Spleen (tissue), 11 donors: ENCODE data around the gene SP8. TPM values are rescaled to one million over a fixed set of nuclear protein-coding genes. Genes with fewer than 3 reads are reported as not detected.

ENCODE experiments used
- DNase-seq: peaks from one replicate; pipeline ENCODE4 v3.0.0-alpha.2; 2020
- H3K27ac ChIP-seq, 8 donors: fragments of 200-600 bp; sonication (generic) in 7 of 8; 1 replicate in 4 of 8; 2 replicates in 4 of 8; pipeline versions ENCODE4 v1.5.0 to v1.8.0; 2016 to 2021; ENCODE audit warnings: inconsistent platforms in 4 of 8, mild to moderate bottlenecking in 4 of 8, moderate library complexity in 1 of 8
- H3K27me3 ChIP-seq, 7 donors: fragments of 200-600 bp; sonication (generic) in 6 of 7; replicated peaks in 1 of 7; 1 replicate in 4 of 7; 2 replicates in 3 of 7; pipeline versions ENCODE4 v1.5.0 to v1.8.0; 2016 to 2021; ENCODE audit warnings: inconsistent platforms in 3 of 7, mild to moderate bottlenecking in 1 of 7
- H3K36me3 ChIP-seq, 6 donors: fragments of 200-600 bp; sonication (generic) in 5 of 6; 1 replicate in 4 of 6; 2 replicates in 2 of 6; pipeline versions ENCODE4 v1.5.0 to v1.8.0; 2016 to 2021; ENCODE audit warnings: inconsistent platforms in 2 of 6
- H3K4me1 ChIP-seq, 6 donors: fragments of 200-600 bp; sonication (generic) in 5 of 6; 1 replicate in 3 of 6; 2 replicates in 3 of 6; pipeline versions ENCODE4 v1.5.0 to v1.8.0; 2016 to 2021; ENCODE audit warnings: inconsistent platforms in 3 of 6
- H3K4me3 ChIP-seq, 8 donors: fragments of 200-600 bp; sonication (generic) in 7 of 8; 1 replicate in 4 of 8; 2 replicates in 4 of 8; pipeline versions ENCODE4 v1.5.0 to v1.8.0; 2016 to 2021; ENCODE audit warnings: inconsistent platforms in 4 of 8, mild to moderate bottlenecking in 4 of 8, moderate library complexity in 2 of 8
- H3K9me3 ChIP-seq, 8 donors: fragments of 200-600 bp; sonication (generic) in 7 of 8; 1 replicate in 4 of 8; 2 replicates in 4 of 8; pipeline versions ENCODE4 v1.5.0 to v1.8.0; 2016 to 2021; ENCODE audit warnings: inconsistent platforms in 4 of 8
- POLR2A ChIP-seq, 3 donors: fragments of 450-650 bp; IDR thresholded peaks; one replicate each; pipeline ENCODE4 v1.5.1; 2017; ENCODE audit warnings: antibody characterized with exemption in 3 of 3, mild to moderate bottlenecking in 1 of 3
- POLR2AphosphoS5 ChIP-seq, 3 donors: sonication (generic); formaldehyde crosslinking; IDR thresholded peaks; one replicate each; pipeline ENCODE4 v1.5.1; 2017; ENCODE audit warnings: antibody characterized with exemption in 3 of 3
- whole genome bisulfite sequencing, 5 donors: extraction: QIAGEN DNeasy Blood & Tissue Kit in 3 of 5; methylation state at CpG; one replicate each; pipeline versions ENCODE4 v1.1.5 to v1.1.7; 2013 to 2018; 5-methylcytosine and 5-hydroxymethylcytosine counted together
- intact Hi-C: fragments of 100-400 bp; cut with DNase I; formaldehyde crosslinking; loops from one replicate; pipeline ENCODE4 v1.15.0; 2023; ENCODE audit warnings: low total_unique reads
- polyA plus RNA-seq, 3 donors: library from polyadenylated mRNA; stranded (reverse); fragments of 200-250 nt; gene quantifications; one replicate each; pipeline ENCODE4 v1.2.1, GENCODE V29; 2013
- total RNA-seq, 7 donors: library from RNA; depleted of rRNA in 3 of 7; stranded (reverse); fragments of >200 nt in 3 of 7; fragmentation: NEBNext Ultra II Directional in 4 of 7; extraction: Animal tissue kit (Norgen Biotek cat#: 25700) in 4 of 7; gene quantifications; one replicate each; pipeline versions ENCODE4 v1.1.0 to v1.2.1, GENCODE V29; 2016 to 2021
- TF ChIP-seq, protein P1 (sequence below), 11 experiments: fragments of 200-600 bp in 7 of 11; fragments of 450-650 bp in 4 of 11; sonication (generic) in 4 of 11; IDR thresholded peaks in 8 of 11; conservative IDR thresholded peaks in 3 of 11; 1 replicate in 7 of 11; 2 replicates in 4 of 11; pipeline versions ENCODE4 v1.4.0 to v1.8.0; 2016 to 2021; ENCODE audit warnings: antibody characterized with exemption in 11 of 11, inconsistent platforms in 4 of 11, mild to moderate bottlenecking in 1 of 11
- donor health status: healthy with polysubstance abuse.
- donor health status: DM: no; HTN: no; CAD: no; lungs with moderate emphysema.
- donor health status: DM: no; HTN: no; CAD: no.
- donor health status: Bipolar disorder and iron deficiency.
- donor health status: healthy.
- donor health status: DM: no; HTN: no; CAD: no.
- donor health status: DM: yes; HTN: yes; CAD: no.

The SP8 gene
- total and polyA plus RNA-seq, 10 donors = not detected

DNA sequence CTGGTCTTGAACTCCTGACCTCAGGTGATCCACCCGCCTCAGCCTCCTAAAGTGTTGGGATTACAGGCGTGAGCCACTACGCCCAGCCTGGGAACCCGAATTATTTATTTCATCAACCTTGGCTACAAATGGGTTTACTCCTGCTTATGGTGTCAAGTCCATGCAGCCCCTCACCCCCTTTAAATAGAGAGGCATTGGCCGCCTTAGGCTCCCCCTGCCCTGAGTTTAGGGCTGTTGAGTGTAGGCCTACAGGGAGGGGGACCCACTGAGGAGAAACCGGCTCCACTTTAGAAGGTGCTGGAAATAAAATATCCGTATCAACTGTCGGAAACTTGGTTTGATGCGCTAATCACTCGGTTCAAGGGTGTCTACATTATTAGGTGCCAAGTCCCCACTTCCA lies 8.7 kb upstream of the SP8 start:
- intact Hi-C loops = no loop called here
- Histone ChIP-seq H3K9me3 (peaks cover 0 to 23% (median 0%) of the 10 kb centered on the region in 8 donors), H3K27ac (no peak overlapping the region), H3K27me3 (peaks cover 14 to 100% (median 89%) of the 10 kb centered on the region in 7 donors), H3K4me1 (peaks cover 9 to 37% (median 26%) of the 10 kb centered on the region in 6 donors), H3K36me3 (no peaks in the 10 kb centered on the region), H3K4me3 (no peak overlapping the region)
- DNase-seq = no peak
- TF ChIP-seq, protein P1, sequence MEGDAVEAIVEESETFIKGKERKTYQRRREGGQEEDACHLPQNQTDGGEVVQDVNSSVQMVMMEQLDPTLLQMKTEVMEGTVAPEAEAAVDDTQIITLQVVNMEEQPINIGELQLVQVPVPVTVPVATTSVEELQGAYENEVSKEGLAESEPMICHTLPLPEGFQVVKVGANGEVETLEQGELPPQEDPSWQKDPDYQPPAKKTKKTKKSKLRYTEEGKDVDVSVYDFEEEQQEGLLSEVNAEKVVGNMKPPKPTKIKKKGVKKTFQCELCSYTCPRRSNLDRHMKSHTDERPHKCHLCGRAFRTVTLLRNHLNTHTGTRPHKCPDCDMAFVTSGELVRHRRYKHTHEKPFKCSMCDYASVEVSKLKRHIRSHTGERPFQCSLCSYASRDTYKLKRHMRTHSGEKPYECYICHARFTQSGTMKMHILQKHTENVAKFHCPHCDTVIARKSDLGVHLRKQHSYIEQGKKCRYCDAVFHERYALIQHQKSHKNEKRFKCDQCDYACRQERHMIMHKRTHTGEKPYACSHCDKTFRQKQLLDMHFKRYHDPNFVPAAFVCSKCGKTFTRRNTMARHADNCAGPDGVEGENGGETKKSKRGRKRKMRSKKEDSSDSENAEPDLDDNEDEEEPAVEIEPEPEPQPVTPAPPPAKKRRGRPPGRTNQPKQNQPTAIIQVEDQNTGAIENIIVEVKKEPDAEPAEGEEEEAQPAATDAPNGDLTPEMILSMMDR (IDR thresholded peaks at IDR 0.05 in 8 of 11, conservative IDR thresholded peaks at IDR 0.05 in 3 of 11) = no peak
- TF ChIP-seq POLR2AphosphoS5 (IDR thresholded peaks at IDR 0.05) = no peak
- no peak for TF ChIP-seq POLR2A (IDR thresholded peaks at IDR 0.05)
- 12 to 24% (median 17%) methylated on average over 10 of the region's 10 CpGs for WGBS, 5 donors

DNA sequence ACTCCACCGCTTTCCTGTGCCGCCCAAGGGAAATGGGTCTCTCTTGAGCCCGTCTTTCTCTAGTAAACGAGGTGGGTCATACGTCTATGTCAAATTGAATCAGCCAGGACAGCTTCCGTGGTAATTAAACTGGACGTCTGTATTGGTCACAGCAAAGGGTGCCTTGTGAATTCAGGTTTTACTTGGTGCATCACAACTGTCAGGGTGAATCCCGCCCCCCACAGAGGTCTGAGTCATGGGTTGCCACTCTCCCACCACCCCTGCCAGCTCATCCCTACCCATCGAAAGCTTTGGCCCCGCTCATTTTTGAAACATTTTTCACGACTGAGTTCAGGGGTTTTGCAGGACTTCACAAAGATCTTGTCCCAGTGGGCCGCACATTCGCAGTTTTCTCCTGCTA lies 8.0 kb upstream of the SP8 start:
- Histone ChIP-seq H3K4me1 (peaks cover 9 to 37% (median 26%) of the 10 kb centered on the region in 6 donors), H3K36me3 (no peaks in the 10 kb centered on the region), H3K4me3 (no peak overlapping the region), H3K9me3 (peaks cover 0 to 23% (median 0%) of the 10 kb centered on the region in 8 donors), H3K27ac (no peak overlapping the region), H3K27me3 (peaks cover 18 to 100% (median 96%) of the 10 kb centered on the region in 7 donors)
- DNase-seq = no peak
- intact Hi-C loops = no loop called here
- no peak for TF ChIP-seq POLR2AphosphoS5 (IDR thresholded peaks at IDR 0.05)
- no peak for TF ChIP-seq POLR2A (IDR thresholded peaks at IDR 0.05)
- TF ChIP-seq, protein P1 (IDR thresholded peaks at IDR 0.05 in 8 of 11, conservative IDR thresholded peaks at IDR 0.05 in 3 of 11) = no peak
- WGBS, 5 donors = 10 to 14% (median 14%) methylated on average over 13 of the region's 13 CpGs

DNA sequence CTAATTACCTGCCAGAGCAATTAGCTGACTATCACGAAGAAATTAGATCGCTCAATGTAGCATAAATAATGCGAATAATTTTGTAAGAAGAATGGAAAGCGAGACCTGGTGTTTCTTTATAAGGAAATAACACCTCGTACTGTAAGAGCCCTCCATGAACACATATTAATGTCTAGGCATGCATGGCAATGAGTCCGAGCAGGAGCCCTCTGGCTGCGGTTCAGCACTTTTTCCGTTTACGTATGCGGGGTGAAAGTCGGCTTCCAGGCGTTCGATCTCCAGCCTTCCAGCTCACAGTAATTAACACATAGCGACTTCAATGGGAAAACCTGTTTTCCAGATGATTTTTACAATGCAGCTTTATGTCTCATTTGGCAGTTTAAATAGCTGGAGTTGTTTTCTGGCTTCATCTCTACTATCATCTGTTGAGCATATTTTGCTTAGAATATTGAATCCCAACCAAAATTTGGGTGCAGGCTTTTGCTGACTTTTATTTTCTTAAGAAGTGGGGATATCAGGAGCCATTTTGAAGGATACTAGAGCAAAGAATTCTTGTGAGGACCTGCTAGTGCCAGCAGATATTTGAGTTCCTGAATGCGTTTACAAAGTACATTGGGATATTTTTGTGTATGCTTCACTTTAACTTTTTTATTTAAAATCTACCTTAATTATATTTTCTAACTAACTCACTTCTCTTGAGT lies 7.2 kb upstream of the SP8 start:
- Histone ChIP-seq H3K36me3 (no peaks in the 10 kb centered on the region), H3K4me1 (peaks cover 9 to 33% (median 23%) of the 10 kb centered on the region in 6 donors), H3K4me3 (no peak overlapping the region), H3K9me3 (peaks cover 0 to 23% (median 0%) of the 10 kb centered on the region in 8 donors), H3K27me3 (peaks cover 22 to 100% (median 98%) of the 10 kb centered on the region in 7 donors), H3K27ac (no peak overlapping the region)
- intact Hi-C loops = no loop called here
- DNase-seq = no peak
- 10 to 17% (median 12%) methylated on average over 15 of the region's 15 CpGs for WGBS, 5 donors
- TF ChIP-seq POLR2A (IDR thresholded peaks at IDR 0.05) = no peak
- TF ChIP-seq, protein P1 (IDR thresholded peaks at IDR 0.05 in 8 of 11, conservative IDR thresholded peaks at IDR 0.05 in 3 of 11) = no peak
- no peak for TF ChIP-seq POLR2AphosphoS5 (IDR thresholded peaks at IDR 0.05)

DNA sequence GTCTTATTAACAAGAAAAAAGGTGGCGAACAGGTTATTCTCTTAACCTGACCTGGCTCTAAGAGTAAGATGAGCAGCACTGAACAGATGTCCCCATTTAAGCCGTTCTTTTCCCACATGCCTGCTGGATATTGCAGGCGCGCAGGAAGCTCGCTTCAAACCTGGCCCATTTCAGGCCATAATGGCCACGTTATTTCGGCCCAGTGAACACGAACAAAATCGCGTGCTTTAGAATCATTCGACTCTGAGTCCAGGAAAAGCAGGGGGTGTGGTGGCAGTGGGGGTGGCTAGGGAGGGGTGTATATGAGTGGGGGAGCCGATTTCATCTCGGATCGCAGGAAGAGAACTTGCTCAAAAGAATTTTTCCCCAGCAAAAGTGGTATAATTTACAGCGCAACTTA lies 6.6 kb upstream of the SP8 start:
- Histone ChIP-seq H3K4me1 (peaks cover 6 to 27% (median 17%) of the 10 kb centered on the region in 6 donors), H3K9me3 (peaks cover 0 to 24% (median 0%) of the 10 kb centered on the region in 8 donors), H3K27ac (no peak overlapping the region), H3K4me3 (no peak overlapping the region), H3K27me3 (peaks cover 22 to 100% (median 98%) of the 10 kb centered on the region in 7 donors), H3K36me3 (no peaks in the 10 kb centered on the region)
- intact Hi-C loops = no loop called here
- DNase-seq = no peak
- 16 to 20% (median 17%) methylated on average over 15 of the region's 15 CpGs for WGBS, 5 donors
- TF ChIP-seq POLR2AphosphoS5 (IDR thresholded peaks at IDR 0.05) (no peak), POLR2A (IDR thresholded peaks at IDR 0.05) (no peak)
- TF ChIP-seq, protein P1 (IDR thresholded peaks at IDR 0.05 in 8 of 11, conservative IDR thresholded peaks at IDR 0.05 in 3 of 11) = no peak
